NCI-H446 (cell line): ENCODE measurements around the gene IFI16.
"Not testable (repeated sequence)": the region's sequence is repeated elsewhere in the genome, so short reads cannot be mapped to it uniquely, and the experiment has no call there.

Experiments
- DNase-seq, 2 experiments: peaks; one replicate each; lab custom pipeline; 2025; lab: John Stamatoyannopoulos, UW

IFI16 gene

DNA sequence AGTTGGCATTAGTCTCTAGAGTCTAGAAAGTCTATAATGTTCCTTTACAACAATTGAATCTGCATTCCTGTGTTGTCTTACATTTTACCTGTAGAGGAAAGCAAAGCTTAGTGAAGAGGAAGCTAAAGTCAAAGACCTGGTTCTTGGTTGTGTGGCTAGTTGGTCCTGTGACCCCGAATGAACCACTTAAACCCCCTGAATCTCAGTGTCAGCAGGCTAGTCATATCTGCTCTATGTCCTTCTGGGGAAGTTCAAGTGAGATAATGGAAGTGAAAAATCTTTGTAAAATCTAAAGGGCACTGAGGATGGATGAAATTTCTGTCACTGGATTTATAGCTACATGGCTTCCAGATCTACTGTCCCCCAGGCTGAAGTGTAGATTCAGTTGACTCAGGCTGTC, 90.9 kb downstream of the IFI16 start:
- no peak for DNase-seq

DNA sequence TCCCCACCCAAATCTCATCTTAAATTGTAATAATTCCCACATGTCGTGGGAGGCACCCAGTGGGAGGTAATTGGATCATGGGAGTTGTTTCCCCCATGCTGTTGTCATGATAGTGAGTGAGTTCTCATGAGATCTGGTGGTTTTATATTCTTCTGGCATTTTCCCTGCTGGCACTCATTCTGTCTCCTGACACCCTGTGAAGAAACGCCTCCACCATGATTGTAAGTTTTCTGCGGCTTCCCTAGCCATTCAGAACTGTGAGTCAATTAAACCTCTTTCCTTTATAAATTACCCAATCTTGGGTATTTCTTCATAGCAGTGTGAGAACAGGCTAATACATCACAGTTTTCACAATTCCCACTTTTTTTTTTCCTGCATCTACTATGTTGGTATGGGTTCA, 93.3 kb downstream of the IFI16 start:
- not testable (repeated sequence) for DNase-seq
